NT2/D1 (cell line): Measurements from ENCODE around the gene DDX54.

ENCODE experiments used
- DNase-seq: peaks from one replicate; pipeline ENCODE4 v3.0.0-alpha.2; 2011; ENCODE audit warnings: low read depth, low spot score
- H3K27me3 ChIP-seq: 2 replicates; pipeline ENCODE4 v1.6.0; 2011; ENCODE audit warnings: mild to moderate bottlenecking; ENCODE audit not compliant: insufficient read length, insufficient read depth
- H3K36me3 ChIP-seq: 2 replicates; pipeline ENCODE4 v1.6.1; 2011; ENCODE audit warnings: mild to moderate bottlenecking, low read length, mixed read lengths; ENCODE audit not compliant: insufficient read depth, insufficient read length
- H3K4me1 ChIP-seq: 2 replicates; pipeline ENCODE4 v1.5.1; 2011; ENCODE audit not compliant: insufficient read depth, insufficient read length
- H3K4me3 ChIP-seq: 2 replicates; pipeline ENCODE4 v1.5.1; 2011; ENCODE audit warnings: low read depth; ENCODE audit not compliant: insufficient read length
- H3K9ac ChIP-seq: 2 replicates; pipeline ENCODE4 v1.6.0; 2011; ENCODE audit warnings: low read depth; ENCODE audit not compliant: insufficient read length
- H3K9me3 ChIP-seq: 2 replicates; pipeline ENCODE4 v1.5.1; 2011; ENCODE audit warnings: mild to moderate bottlenecking, low read length; ENCODE audit not compliant: insufficient read depth
- SUZ12 ChIP-seq: IDR thresholded peaks from 2 replicates; pipeline ENCODE4 v1.6.1; 2011; ENCODE audit not compliant: insufficient read length, insufficient read depth; ENCODE audit errors: extremely low read depth
- YY1 ChIP-seq: IDR thresholded peaks from 2 replicates; pipeline ENCODE4 v1.6.1; 2011; ENCODE audit not compliant: insufficient read length, insufficient read depth
- ZNF274 ChIP-seq: IDR thresholded peaks from 2 replicates; pipeline ENCODE4 v1.6.1; 2011; ENCODE audit warnings: mild to moderate bottlenecking, low read depth, low read length

Gene DDX54

GRCh38 chr12:113173081-113173698 lies 12.1 kb downstream of the DDX54 start:
- no peaks in the 10 kb centered on the region for H3K27me3 ChIP-seq
- no peaks in the 10 kb centered on the region for H3K4me1 ChIP-seq
- H3K4me3 ChIP-seq = no peak overlapping the region
- H3K36me3 ChIP-seq = peaks cover 90% of the 10 kb centered on the region
- no peak for TF ChIP-seq YY1
- TF ChIP-seq SUZ12 = no peak
- no peak for TF ChIP-seq ZNF274
- no peaks in the 10 kb centered on the region for H3K9me3 ChIP-seq
- H3K9ac ChIP-seq = no peak overlapping the region
- no peak for DNase-seq

DNA sequence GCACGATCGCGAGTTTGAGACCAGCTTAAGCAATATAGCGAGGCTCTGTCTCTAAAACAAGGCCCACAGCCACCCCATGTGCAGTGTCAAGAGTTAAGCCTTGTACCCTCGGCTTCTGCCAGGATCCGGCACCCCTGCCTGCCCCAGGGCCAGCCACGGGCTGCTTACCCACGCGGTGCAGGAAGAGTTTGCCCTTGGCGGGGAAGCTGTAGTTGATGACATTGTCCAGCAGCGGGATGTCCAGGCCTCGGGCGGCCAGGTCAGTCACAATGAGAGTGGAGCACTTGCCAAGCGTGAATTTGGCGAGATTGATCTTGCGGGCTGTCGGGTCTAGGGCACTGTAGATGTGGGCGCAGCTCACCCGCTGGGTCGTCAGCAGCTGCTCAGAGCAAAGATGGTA lies 13.1 kb downstream of the DDX54 start:
- no peaks in the 10 kb centered on the region for H3K9me3 ChIP-seq
- no peak overlapping the region for H3K4me3 ChIP-seq
- no peaks in the 10 kb centered on the region for H3K4me1 ChIP-seq
- no peak for TF ChIP-seq ZNF274
- no peak for TF ChIP-seq SUZ12
- TF ChIP-seq YY1 = no peak
- no peak for DNase-seq
- H3K9ac ChIP-seq = no peak overlapping the region
- H3K27me3 ChIP-seq = no peaks in the 10 kb centered on the region
- H3K36me3 ChIP-seq = peaks cover 90% of the 10 kb centered on the region

DNA sequence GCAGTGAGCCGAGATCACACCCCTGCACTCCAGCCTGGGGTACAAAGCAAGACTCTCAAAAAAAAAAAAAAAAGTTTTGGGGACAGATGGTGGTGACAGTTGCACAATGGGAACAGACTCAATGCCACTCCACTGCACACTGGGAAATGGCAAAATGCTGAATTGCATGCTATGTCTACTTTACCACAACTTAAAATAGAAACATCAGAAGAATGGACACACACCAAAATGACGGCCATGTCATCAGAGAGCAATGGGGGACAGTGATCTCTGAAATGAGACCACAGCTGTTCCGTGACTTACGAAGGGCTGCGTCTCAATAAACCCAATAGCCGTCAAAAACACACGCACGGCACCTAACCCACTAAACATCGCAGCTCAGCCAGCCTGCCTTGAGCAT lies 13.7 kb downstream of the DDX54 start:
- TF ChIP-seq YY1 (no peak), ZNF274 (no peak), SUZ12 (no peak)
- H3K9ac ChIP-seq = no peak overlapping the region
- H3K27me3 ChIP-seq = no peaks in the 10 kb centered on the region
- no peak for DNase-seq
- H3K4me3 ChIP-seq = no peak overlapping the region
- H3K36me3 ChIP-seq = peaks cover 90% of the 10 kb centered on the region
- H3K4me1 ChIP-seq = no peaks in the 10 kb centered on the region
- no peaks in the 10 kb centered on the region for H3K9me3 ChIP-seq

- Histone ChIP-seq H3K9me3 (no peaks in the 10 kb centered on the region), H3K9ac (no peak overlapping the region), H3K36me3 (peaks cover 90% of the 10 kb centered on the region), H3K4me1 (no peaks in the 10 kb centered on the region), H3K27me3 (no peaks in the 10 kb centered on the region), H3K4me3 (no peak overlapping the region)
- no peak for DNase-seq
- TF ChIP-seq YY1 = no peak
- no peak for TF ChIP-seq SUZ12
- no peak for TF ChIP-seq ZNF274
Observed at GRCh38 chr12:113170926-113171325, 14.4 kb downstream of the DDX54 start.

DNA sequence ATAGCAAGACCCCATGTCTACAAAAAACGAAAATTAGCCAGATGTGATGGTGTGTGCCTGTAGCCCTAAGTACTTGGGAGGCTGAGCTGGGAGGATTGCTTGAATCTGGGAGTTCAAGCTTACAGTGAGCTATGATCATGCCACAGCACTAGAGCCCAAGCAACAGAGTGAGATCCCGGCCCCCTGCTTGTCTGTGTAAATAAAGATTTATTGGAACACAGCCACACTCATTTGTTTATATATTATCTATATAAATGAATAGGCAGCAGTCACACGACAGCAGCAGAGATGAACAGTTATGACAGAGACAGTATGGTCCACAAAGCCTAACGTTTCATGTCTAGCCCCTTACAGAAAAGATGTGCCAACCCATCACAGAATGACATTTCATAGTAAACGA lies 14.8 kb downstream of the DDX54 start:
- no peak overlapping the region for H3K4me3 ChIP-seq
- TF ChIP-seq ZNF274 (no peak), SUZ12 (no peak), YY1 (no peak)
- no peak overlapping the region for H3K9ac ChIP-seq
- H3K36me3 ChIP-seq = peaks cover 94% of the 10 kb centered on the region
- no peaks in the 10 kb centered on the region for H3K4me1 ChIP-seq
- DNase-seq = no peak
- no peaks in the 10 kb centered on the region for H3K27me3 ChIP-seq
- H3K9me3 ChIP-seq = no peaks in the 10 kb centered on the region

GRCh38 chr12:113169697-113170096 lies 15.6 kb downstream of the DDX54 start:
- H3K9me3 ChIP-seq = no peaks in the 10 kb centered on the region
- H3K36me3 ChIP-seq = peaks cover 96% of the 10 kb centered on the region
- no peak for DNase-seq
- H3K27me3 ChIP-seq = no peaks in the 10 kb centered on the region
- H3K9ac ChIP-seq = no peak overlapping the region
- H3K4me3 ChIP-seq = no peak overlapping the region
- H3K4me1 ChIP-seq = no peaks in the 10 kb centered on the region
- TF ChIP-seq SUZ12 (no peak), ZNF274 (no peak)

GRCh38 chr12:113167868-113168267 lies 17.4 kb downstream of the DDX54 start:
- TF ChIP-seq YY1 = no peak
- no peak for TF ChIP-seq SUZ12
- TF ChIP-seq ZNF274 = no peak
- Histone ChIP-seq H3K4me3 (no peak overlapping the region), H3K27me3 (no peaks in the 10 kb centered on the region), H3K9me3 (no peaks in the 10 kb centered on the region), H3K4me1 (peaks cover 3% of the 10 kb centered on the region), H3K36me3 (peaks cover 94% of the 10 kb centered on the region), H3K9ac (no peak overlapping the region)
- no peak for DNase-seq
